CD14-positive monocyte (primary cell): ENCODE results near the gene CLEC1A. TPM values are rescaled to one million over a fixed set of nuclear protein-coding genes. Genes with fewer than 3 reads are reported as not detected.
"Not testable (repeated sequence)": the region's sequence is repeated elsewhere in the genome, so short reads cannot be mapped to it uniquely, and the experiment has no call there.

Source experiments
- DNase-seq, 3 donors: peaks; one replicate each; pipeline ENCODE4 v3.0.0-alpha.2; 2011 to 2022
- H2AFZ ChIP-seq: 2 replicates; pipeline ENCODE4 v1.6.0; 2012; ENCODE audit warnings: mild to moderate bottlenecking, low read depth, low read length, inconsistent platforms; ENCODE audit not compliant: insufficient read depth, poor library complexity, severe bottlenecking
- H3K27ac ChIP-seq, 2 donors: 1 replicate in 1 of 2; 2 replicates in 1 of 2; pipeline ENCODE4 v1.5.1; 2012 to 2013; ENCODE audit warnings: low read length in 2 of 2, control low read depth in 1 of 2, inconsistent platforms in 1 of 2, low read depth in 1 of 2, mild to moderate bottlenecking in 1 of 2
- H3K27me3 ChIP-seq, 2 donors: one replicate each; pipeline versions ENCODE4 v1.6.0 to v1.6.1; 2011 to 2013; ENCODE audit warnings: low read length in 2 of 2; ENCODE audit not compliant: control insufficient read depth in 2 of 2, insufficient read depth in 2 of 2
- H3K36me3 ChIP-seq, 2 donors: replicated peaks in 1 of 2; 1 replicate in 1 of 2; 2 replicates in 1 of 2; pipeline versions ENCODE4 v1.5.1 to v1.6.1; 2012 to 2013; ENCODE audit warnings: low read length in 2 of 2, control low read depth in 1 of 2, inconsistent platforms in 1 of 2, mild to moderate bottlenecking in 1 of 2; ENCODE audit not compliant: insufficient read depth in 2 of 2, control insufficient read depth in 1 of 2
- H3K4me1 ChIP-seq, 2 donors: 1 replicate in 1 of 2; 2 replicates in 1 of 2; pipeline versions ENCODE4 v1.5.1 to v1.6.1; 2012 to 2013; ENCODE audit warnings: low read length in 2 of 2, control low read depth in 1 of 2, inconsistent platforms in 1 of 2, mild to moderate bottlenecking in 1 of 2, moderate library complexity in 1 of 2; ENCODE audit not compliant: insufficient read depth in 2 of 2, control insufficient read depth in 1 of 2
- H3K4me2 ChIP-seq: replicated peaks from 2 replicates; pipeline ENCODE3; 2012; ENCODE audit warnings: low read length, moderate library complexity, mild to moderate bottlenecking; ENCODE audit not compliant: poor library complexity, severe bottlenecking; ENCODE audit errors: extremely low read depth
- H3K4me3 ChIP-seq, 3 experiments: fragments of 200-600 bp in 1 of 3; sonication (generic) in 1 of 3; replicated peaks in 1 of 3; 1 replicate in 2 of 3; 2 replicates in 1 of 3; pipeline ENCODE4 v1.5.1; 2011 to 2013; ENCODE audit warnings: low read length in 3 of 3, mild to moderate bottlenecking in 3 of 3, control low read depth in 2 of 3, low read depth in 2 of 3, inconsistent platforms in 1 of 3, moderate library complexity in 1 of 3
- H3K79me2 ChIP-seq: 2 replicates; pipeline ENCODE4 v1.6.0; 2012; ENCODE audit warnings: mild to moderate bottlenecking, control low read depth, inconsistent platforms, low read length, moderate library complexity; ENCODE audit not compliant: insufficient read depth
- H3K9ac ChIP-seq: 2 replicates; pipeline ENCODE4 v1.6.0; 2017; ENCODE audit warnings: low read length, mild to moderate bottlenecking; ENCODE audit not compliant: insufficient read depth, poor library complexity, severe bottlenecking
- H3K9me3 ChIP-seq, 2 donors: replicated peaks in 1 of 2; 1 replicate in 1 of 2; 2 replicates in 1 of 2; pipeline versions ENCODE4 v1.5.1 to v1.6.1; 2012 to 2013; ENCODE audit warnings: low read length in 2 of 2, control low read depth in 1 of 2; ENCODE audit not compliant: control insufficient read depth in 1 of 2, insufficient read depth in 1 of 2
- H4K20me1 ChIP-seq: 2 replicates; pipeline ENCODE4 v1.6.0; 2012; ENCODE audit warnings: mild to moderate bottlenecking, low read length, control low read depth, moderate library complexity; ENCODE audit not compliant: insufficient read depth
- H3K27ac Mint-ChIP-seq, 7 donors: one replicate each; pipeline ENCODE4 v1.8.0; 2020; ENCODE audit warnings: mild to moderate bottlenecking in 7 of 7, mixed read lengths in 7 of 7, moderate library complexity in 6 of 7, inconsistent platforms in 2 of 7
- H3K27me3 Mint-ChIP-seq, 3 donors: one replicate each; pipeline ENCODE4 v1.8.0; 2021 to 2022; ENCODE audit warnings: low read depth in 3 of 3, mild to moderate bottlenecking in 3 of 3, mixed read lengths in 3 of 3, moderate library complexity in 3 of 3, inconsistent platforms in 1 of 3
- H3K36me3 Mint-ChIP-seq, 2 donors: one replicate each; pipeline ENCODE4 v1.8.0; 2020; ENCODE audit warnings: mixed read lengths in 2 of 2, inconsistent platforms in 1 of 2, mild to moderate bottlenecking in 1 of 2
- H3K4me1 Mint-ChIP-seq: one replicate; pipeline ENCODE4 v1.8.0; 2020; ENCODE audit warnings: mild to moderate bottlenecking, mixed read lengths
- H3K4me3 Mint-ChIP-seq, 2 donors: one replicate each; pipeline ENCODE4 v1.8.0; 2020; ENCODE audit warnings: mild to moderate bottlenecking in 2 of 2, mixed read lengths in 2 of 2, moderate library complexity in 1 of 2
- H3K9me3 Mint-ChIP-seq, 7 donors: one replicate each; pipeline ENCODE4 v1.8.0; 2020 to 2022; ENCODE audit warnings: mixed read lengths in 7 of 7, mild to moderate bottlenecking in 6 of 7, moderate library complexity in 6 of 7, inconsistent platforms in 2 of 7
- CTCF ChIP-seq: fragments of 200-600 bp; IDR thresholded peaks from one replicate; pipeline ENCODE4 v1.8.0; 2022; ENCODE audit warnings: antibody characterized with exemption, mild to moderate bottlenecking
- WGBS: methylation state at CpG from one replicate; pipeline ENCODE4 v1.1.5; 2013; ENCODE audit warnings: missing lambda C conversion rate; ENCODE audit not compliant: insufficient coverage; 5-methylcytosine and 5-hydroxymethylcytosine counted together
- intact Hi-C, 2 donors: fragments of 100-400 bp; cut with micrococcal nuclease; formaldehyde crosslinking; loops; one replicate each; pipeline versions ENCODE4 v1.15.0 to v1.15.1; 2023
- polyA plus RNA-seq, 3 donors: library from polyadenylated mRNA; depleted of rRNA in 1 of 3; unstranded in 2 of 3; stranded (reverse) in 1 of 3; fragments of 300-500 nt in 2 of 3; fragments of >200 nt in 1 of 3; fragmentation: Illumina TruSeq in 2 of 3; gene quantifications; 1 replicate in 2 of 3; 2 replicates in 1 of 3; pipeline ENCODE4 v1.2.3, GENCODE V29; 2012 to 2021

Gene CLEC1A
- polyA plus RNA-seq, 3 donors, result 0.90 to 7.9 (median 1.1) TPM

GRCh38 chr12:10027721-10028120 lies 71.1 kb downstream of the CLEC1A start:
- Mint-ChIP-seq H3K27ac (peak overlapping the region; percentile 97 to 100 (median 99)), H3K4me1 (peaks cover 35% of the 10 kb centered on the region), H3K27me3 (peaks cover 0 to 2% (median 0%) of the 10 kb centered on the region in 3 donors), H3K4me3 (peak overlapping the region; percentile 68 to 87), H3K36me3 (peaks cover 0 to 4% of the 10 kb centered on the region in 2 donors), H3K9me3 (peaks cover 0 to 2% (median 0%) of the 10 kb centered on the region in 7 donors)
- peak overlapping the region; percentile 74 to 82 for H3K27ac ChIP-seq
- DNase-seq, result peak; percentile 96 to 99 (median 98)
- 0% methylated on average over 1 of the region's 4 CpGs for WGBS
- no peaks in the 10 kb centered on the region for H3K9me3 ChIP-seq
- peak overlapping the region; percentile 54 for H3K4me2 ChIP-seq
- no peaks in the 10 kb centered on the region for H4K20me1 ChIP-seq
- no peaks in the 10 kb centered on the region for H3K36me3 ChIP-seq
- H3K4me1 ChIP-seq, result peaks cover 24 to 31% of the 10 kb centered on the region in 2 donors
- H3K79me2 ChIP-seq, result no peaks in the 10 kb centered on the region
- H3K27me3 ChIP-seq, result no peaks in the 10 kb centered on the region
- H2AFZ ChIP-seq, result no peak overlapping the region
- peak; percentile 23 for TF ChIP-seq CTCF
- H3K4me3 ChIP-seq, result peak overlapping the region in 1 of 3 experiments; percentile 54
- intact Hi-C loops, result loop anchor here (5.0 to 10.0 kb wide), 4 partner anchors 40 to 187 kb away; partner anchors contain the start of genes CLEC12A (in 1 of the 2) and GABARAPL1 (in 1 of the 2)
- peak overlapping the region; percentile 24 for H3K9ac ChIP-seq

- peaks cover 24 to 31% of the 10 kb centered on the region in 2 donors for H3K4me1 ChIP-seq
- peak overlapping the region; percentile 24 for H3K9ac ChIP-seq
- TF ChIP-seq CTCF, result no peak
- 11% methylated on average over 3 of the region's 3 CpGs for WGBS
- no peaks in the 10 kb centered on the region for H4K20me1 ChIP-seq
- H3K4me3 ChIP-seq, result peak overlapping the region in 1 of 3 experiments; percentile 54
- peaks cover 0 to 2% (median 0%) of the 10 kb centered on the region in 7 donors for H3K9me3 Mint-ChIP-seq
- DNase-seq, result peak in 2 of 3 donors; percentile 57 to 65
- peak overlapping the region; percentile 68 to 87 for H3K4me3 Mint-ChIP-seq
- peaks cover 35% of the 10 kb centered on the region for H3K4me1 Mint-ChIP-seq
- intact Hi-C loops, result loop anchor here (5.0 to 10.0 kb wide), 4 partner anchors 40 to 187 kb away; partner anchors contain the start of genes CLEC12A (in 1 of the 2) and GABARAPL1 (in 1 of the 2)
- H3K27ac Mint-ChIP-seq, result peak overlapping the region; percentile 97 to 100 (median 99)
- no peaks in the 10 kb centered on the region for H3K79me2 ChIP-seq
- peak overlapping the region; percentile 54 for H3K4me2 ChIP-seq
- H3K9me3 ChIP-seq, result no peaks in the 10 kb centered on the region
- H3K36me3 Mint-ChIP-seq, result peaks cover 0 to 4% of the 10 kb centered on the region in 2 donors
- peak overlapping the region; percentile 74 to 82 for H3K27ac ChIP-seq
- H3K36me3 ChIP-seq, result no peaks in the 10 kb centered on the region
- H3K27me3 ChIP-seq, result no peaks in the 10 kb centered on the region
- H3K27me3 Mint-ChIP-seq, result peaks cover 0 to 2% (median 0%) of the 10 kb centered on the region in 3 donors
- no peak overlapping the region for H2AFZ ChIP-seq
Measured at GRCh38 chr12:10027311-10027710, 71.5 kb downstream of the CLEC1A start.

GRCh38 chr12:10026666-10027065 lies 72.1 kb downstream of the CLEC1A start:
- H3K27me3 Mint-ChIP-seq, H3K36me3 ChIP-seq, H4K20me1 ChIP-seq, H3K4me2 ChIP-seq, H3K9me3 ChIP-seq, H3K4me3 ChIP-seq, H3K9me3 Mint-ChIP-seq, H3K79me2 ChIP-seq, H2AFZ ChIP-seq, H3K4me3 Mint-ChIP-seq, H3K36me3 Mint-ChIP-seq, H3K27me3 ChIP-seq, H3K9ac ChIP-seq: not testable (repeated sequence)
- Mint-ChIP-seq H3K27ac (peak overlapping the region; percentile 88 to 99 (median 98)), H3K4me1 (peaks cover 32% of the 10 kb centered on the region)
- Histone ChIP-seq H3K4me1 (peaks cover 23 to 31% of the 10 kb centered on the region in 2 donors), H3K27ac (peak overlapping the region in 1 of 2 donors; percentile 82)
- WGBS, result no CpG with 5 or more reads among the region's 4 CpGs
- intact Hi-C loops, result loop anchor here (5.0 to 10.0 kb wide), 4 partner anchors 41 to 188 kb away; partner anchors contain the start of genes CLEC12A (in 1 of the 2) and GABARAPL1 (in 1 of the 2)
- DNase-seq, result peak in 1 of 3 donors; percentile 20
